ENCODE data around the gene TRNP1.
A peak's percentile ranks its signal among the peaks of the same experiment; 100 is the strongest.

The TRNP1 gene

GRCh38 chr1:27031235-27032118, 38.0 kb downstream of the TRNP1 start:
- no peak for DNase-seq

DNA sequence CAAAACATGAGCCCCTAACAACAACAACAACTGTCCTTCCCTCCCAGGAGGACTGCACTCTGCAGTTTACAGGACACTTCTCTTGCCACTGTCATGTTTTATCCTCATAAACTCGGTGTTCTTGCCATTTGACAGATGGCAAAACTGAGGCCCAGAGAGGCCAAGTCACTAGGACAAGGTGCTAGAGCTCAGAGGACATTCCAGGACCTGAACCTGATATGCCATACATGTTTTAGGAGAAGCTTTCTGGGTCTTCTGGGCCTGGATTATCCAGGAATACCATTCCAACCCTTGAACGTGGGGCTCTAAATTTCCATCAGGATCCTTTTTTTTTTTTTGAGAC, 38.6 kb downstream of the TRNP1 start:
- no peak for DNase-seq

- DNase-seq: no peak
Observed at GRCh38 chr1:27033043-27033746, 39.7 kb downstream of the TRNP1 start.

DNA sequence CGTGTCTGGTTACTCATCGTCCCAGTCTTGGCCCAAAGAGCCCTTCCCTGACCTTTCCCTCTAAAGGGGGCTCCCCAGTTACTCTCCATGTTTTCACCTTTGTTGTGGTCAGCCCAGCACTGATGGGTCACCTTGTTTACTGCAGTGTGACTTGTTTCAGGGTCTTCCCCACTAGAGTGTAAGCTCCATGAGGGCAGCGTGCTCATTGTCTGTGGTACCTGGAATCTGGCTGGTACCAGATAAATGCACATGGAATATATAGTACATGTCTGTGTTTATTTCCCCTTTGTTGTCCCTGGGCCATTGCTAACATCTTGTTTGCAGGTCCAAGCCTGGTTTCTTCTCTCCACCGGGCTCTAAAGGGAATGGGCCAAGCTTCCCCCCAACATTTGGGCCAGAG, 41.9 kb downstream of the TRNP1 start:
- no peak for DNase-seq

GRCh38 chr1:27036718-27037117, 43.2 kb downstream of the TRNP1 start:
- DNase-seq: no peak

DNA sequence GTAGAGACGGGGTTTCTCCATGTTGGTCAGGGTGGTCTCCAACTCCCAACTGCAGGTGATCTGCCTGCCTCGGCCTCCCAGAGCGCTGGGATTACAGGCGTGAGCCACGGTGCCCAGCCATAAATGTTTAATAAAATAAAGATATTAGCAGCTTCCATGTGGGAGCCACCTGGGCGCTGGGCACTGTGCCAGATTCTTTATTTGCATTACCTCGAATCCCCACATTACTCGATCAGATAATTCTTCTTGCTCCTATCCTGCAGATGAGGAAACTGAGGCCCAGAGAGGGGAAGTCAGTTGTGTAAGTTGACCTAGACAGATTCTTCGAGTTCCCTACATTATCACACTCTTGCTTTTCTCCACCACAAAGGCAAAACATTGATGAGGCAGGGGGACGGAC, 44.0 kb downstream of the TRNP1 start:
- DNase-seq: no peak

GRCh38 chr1:27038020-27038419, 44.5 kb downstream of the TRNP1 start:
- no peak for DNase-seq

DNA sequence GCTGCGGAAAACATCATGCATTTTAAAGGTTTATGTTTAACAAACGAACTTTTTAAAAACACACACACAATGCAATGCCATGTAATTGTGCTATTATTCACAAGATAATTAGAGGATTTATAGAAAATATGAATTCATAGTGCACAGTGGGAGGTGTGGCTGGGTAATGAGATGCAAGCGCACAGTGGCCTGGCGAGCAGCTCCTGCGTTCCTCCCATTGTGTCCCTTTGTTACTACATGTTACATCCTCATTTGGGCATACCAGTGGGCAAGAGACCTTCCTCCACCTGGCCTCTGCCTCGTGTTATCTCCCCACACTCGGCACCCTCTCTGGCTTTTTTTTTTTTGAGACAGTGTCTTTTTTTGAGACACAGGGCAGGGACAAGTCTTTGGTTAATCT, 49.2 kb downstream of the TRNP1 start:
- DNase-seq: no peak

- peak; percentile 94 for DNase-seq
Observed at GRCh38 chr1:27044613-27045151, 51.2 kb downstream of the TRNP1 start.

DNA sequence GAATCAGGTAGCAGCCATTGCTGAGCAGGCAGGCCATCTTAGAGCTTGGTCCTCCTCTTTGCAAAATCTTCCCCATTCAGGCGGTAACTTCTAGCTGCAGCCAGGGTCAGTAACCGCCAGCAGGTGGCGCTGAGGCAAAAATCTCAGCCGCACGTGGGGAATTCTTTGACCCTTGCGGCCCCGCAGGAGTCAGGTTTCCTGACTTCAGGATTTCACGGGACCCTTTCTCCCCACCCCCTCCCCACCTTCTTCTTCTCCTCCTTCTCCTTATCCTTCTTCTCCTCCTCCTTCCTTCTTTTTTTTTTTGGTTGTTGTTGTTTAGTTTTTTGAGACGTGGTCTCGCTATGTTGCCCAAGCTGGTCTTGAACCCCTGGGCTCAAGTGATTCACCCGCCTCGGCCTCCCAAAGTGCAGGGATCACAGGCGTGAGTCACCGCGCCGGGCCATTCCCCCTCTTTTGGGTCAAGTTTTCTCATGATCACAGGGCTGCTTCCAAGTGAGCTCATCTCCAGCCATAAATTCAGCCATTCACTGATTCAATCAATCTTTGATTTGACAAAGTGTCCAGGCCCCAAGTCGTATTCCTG, 52.6 kb downstream of the TRNP1 start:
- peak; percentile 72 for DNase-seq

DNA sequence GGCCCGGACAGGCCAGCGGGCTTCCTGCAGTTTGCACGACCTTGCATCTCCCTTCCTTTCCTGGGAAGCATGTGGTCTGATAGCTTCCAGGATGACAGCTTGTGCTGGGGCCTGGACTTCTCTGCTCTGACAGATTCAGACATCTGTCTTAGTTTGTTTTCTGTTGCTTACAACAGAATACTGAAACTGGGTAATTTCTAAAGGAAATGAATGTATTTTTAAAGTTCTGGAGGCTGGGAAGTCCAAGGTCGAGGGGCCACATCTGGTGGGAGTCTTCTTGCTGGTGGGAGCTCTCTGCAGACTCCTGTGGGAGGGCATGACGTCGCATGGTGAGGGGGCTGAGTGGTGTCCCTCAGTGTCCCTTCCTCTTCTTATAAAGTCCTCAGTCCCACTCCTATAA, 54.4 kb downstream of the TRNP1 start:
- DNase-seq: no peak

DNA sequence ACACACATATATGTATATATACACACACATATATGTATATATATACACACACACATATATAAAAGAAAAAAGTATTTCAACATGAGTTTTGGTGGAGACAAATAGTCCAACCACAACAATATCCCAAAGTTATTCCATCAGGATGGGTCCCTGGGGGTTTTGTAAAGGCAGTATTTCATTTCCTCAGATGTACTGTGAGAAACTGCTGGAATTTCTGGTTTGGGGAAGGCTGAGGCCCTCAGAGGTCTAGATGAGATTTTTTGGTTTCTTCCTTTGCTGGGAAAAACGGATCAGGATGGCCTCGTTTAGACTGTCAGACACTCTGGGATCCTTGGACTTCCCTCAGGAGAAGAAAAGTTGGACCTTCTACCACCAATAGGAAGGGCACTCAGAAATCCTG, 55.6 kb downstream of the TRNP1 start:
- DNase-seq: no peak

DNA sequence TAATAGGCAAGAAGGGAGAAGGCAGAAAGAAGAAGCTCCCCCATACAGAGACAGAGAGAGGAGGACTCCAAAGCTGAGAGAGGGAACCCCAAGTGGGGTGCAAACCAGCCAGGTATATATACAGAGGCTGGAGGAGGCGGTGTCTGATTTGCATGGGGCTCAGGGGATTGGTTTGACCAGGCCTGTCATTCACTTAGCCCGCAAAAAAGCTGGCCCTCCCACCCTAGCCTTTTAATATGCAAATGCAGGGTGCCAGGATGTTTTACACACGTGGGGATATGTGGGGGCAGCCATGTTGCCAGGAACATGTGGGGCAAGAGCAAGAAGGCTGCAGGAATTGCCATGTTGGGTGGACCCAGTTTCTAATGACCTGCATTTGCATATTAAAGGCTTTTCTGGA, 56.1 kb downstream of the TRNP1 start:
- DNase-seq: no peak
